Activated naive CD4-positive, alpha-beta T cell treated with Interleukin-2 at 50 U/mL for 16 hours (primary cell): ENCODE results near the gene LPP.

ENCODE experiments used
- DNase-seq: peaks from one replicate; pipeline ENCODE4 v3.0.0-alpha.2; 2020

The LPP gene

GRCh38 chr3:188744166-188744565 lies 590.2 kb downstream of the LPP start:
- no peak for DNase-seq

DNA sequence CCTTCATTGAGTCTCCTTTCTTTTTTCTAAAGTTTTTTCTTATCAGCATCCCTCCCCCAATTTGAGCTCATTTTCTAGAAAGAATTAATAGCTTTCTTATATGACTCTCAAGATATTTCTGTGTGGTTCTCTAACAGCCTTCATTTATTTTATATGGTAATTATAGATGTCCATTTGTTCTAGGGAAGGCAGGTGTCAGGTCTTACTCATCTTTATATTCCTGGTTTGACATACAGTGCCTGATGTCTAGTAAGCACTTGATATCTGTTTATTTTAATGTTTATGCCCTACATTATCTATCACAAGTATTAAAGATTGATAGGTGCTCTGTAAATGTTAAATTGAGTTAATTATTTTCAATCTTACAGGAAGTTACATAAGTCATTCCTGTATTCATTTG lies 591.1 kb downstream of the LPP start:
- no peak for DNase-seq

DNA sequence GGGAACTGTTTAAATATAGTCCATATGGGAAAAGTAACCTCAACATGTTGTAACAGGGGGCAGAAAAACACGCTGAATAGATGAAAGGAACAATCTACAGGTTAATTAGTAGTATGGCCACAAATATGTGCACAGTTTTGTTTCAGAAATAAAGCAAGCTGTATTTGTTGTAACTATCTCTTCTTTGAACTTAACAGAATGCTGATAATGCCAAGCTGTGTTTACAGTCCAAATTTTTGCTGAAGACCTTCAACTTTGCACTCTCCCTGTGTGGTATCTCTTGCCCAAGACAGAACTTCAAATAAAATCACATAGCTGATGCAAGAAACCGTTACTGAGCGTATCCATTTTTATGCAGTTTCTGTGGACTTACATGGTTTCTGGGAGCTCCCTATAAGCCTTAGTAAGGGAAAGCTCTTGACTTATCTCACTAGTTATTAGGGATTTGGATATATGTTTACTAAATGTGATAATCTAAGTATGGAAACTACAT lies 592.4 kb downstream of the LPP start:
- DNase-seq, result no peak

- DNase-seq, result no peak
Observed at GRCh38 chr3:188747489-188747888, 593.5 kb downstream of the LPP start.

- peak; percentile 55 for DNase-seq
Observed at GRCh38 chr3:188749010-188749617, 595.2 kb downstream of the LPP start.

DNA sequence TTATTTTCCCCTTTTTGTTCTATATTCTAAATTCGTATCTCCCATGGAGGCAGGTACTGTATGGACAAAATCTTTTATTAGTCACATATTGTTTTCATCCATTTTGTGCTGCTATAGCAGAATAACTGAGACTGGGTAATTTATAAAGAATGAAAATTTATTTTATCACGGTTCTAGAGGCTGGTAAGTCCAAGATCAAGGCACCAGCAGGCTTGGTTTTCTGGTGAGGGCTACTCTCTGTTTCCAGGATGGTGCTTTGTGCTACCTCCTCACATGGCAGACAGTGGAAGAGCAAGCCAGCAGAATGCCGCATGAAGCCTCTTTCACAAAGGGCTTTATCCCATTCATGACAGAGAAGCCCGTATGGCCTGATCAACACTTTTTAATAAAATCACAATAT lies 595.9 kb downstream of the LPP start:
- DNase-seq, result no peak

- DNase-seq, result no peak
Observed at GRCh38 chr3:188750617-188751016, 596.7 kb downstream of the LPP start.

GRCh38 chr3:188752850-188753249 lies 598.9 kb downstream of the LPP start:
- DNase-seq, result no peak

DNA sequence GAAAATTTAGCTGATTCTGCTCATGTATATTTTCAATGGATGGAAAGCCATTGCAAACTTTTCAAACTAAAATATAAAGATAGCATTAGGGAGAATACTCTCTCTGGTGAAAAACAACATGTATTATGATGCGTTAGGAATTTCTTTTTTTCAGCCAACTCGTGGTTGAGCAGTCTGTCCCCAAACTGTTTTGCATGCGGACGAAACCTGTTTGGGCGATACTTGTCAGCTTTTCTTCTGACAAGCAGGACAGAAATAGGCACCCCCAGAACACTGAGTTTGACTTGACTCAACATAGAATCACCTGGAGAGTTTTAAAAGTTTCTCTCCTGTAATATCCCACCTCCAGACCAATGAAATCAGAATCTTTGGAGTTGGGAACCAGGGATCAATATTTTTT lies 600.3 kb downstream of the LPP start:
- no peak for DNase-seq

DNA sequence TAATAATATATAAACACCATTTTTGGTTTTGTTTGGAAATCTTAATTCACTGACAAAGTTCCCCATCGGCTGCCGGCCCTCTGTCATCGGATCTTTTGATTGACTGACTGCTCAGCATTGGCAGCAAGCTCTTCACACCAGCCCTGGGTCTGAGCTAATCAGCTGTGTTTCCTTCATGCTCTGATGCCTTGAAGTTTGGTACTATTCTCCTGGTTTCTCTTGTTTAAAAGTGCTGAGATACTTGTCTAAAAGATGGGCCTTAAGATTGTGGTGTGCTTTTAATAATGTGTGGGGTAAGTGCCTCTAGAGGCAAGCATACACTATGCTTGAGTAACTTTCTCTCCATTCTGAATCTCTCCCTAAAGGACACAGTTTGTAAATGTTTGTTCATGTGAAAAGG lies 602.3 kb downstream of the LPP start:
- DNase-seq, result no peak

DNA sequence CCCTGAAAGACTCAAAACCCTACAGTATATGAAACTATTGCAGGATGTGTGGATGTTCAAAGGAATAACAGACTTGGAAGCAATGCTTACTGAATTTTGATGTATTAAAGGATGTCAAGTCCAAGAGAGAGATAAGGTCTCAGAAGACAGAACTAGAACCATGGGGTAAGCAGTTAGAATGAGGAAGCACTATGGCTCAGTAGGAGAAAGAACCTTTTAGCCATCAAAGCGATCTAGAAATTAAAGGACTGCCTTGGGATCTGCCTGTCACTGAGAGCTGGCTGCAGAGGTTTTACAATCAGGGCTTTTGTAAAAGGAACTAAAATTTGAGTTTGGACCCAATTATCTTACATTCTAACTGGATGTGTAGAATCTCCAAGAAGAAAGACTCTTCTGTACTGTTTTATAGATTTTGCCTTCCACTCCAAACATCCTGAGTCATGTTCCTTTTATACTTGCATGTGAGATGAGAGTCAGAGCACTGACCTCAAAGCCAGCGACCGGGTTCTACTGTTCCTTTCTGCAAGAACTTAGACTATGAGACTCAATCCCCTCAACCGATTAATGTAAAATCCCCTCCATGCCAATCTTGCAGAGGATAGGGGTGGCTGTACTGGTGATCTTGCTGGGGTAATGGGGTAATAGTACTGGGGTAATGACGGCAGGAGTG lies 605.5 kb downstream of the LPP start:
- no peak for DNase-seq

DNA sequence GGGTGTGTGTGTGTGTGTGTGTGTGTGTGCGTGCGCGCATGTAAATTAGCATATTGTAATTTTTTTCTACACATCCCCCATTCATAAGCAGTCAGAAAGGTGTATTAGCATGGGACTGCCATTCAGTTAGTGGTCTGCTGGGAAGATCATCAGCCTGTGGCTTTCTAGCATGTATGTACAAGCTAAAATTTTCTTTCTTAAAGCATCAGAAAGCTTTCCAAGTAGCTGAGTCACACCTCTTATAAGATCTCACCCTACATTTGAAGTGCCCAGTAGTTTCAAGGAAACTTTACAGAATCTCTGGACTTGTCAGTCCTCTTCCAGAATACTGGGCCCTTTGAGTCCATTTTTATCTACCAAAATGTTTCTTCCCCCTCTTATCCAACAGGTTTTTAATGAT lies 606.5 kb downstream of the LPP start:
- no peak for DNase-seq

GRCh38 chr3:188761439-188761838 lies 607.5 kb downstream of the LPP start:
- no peak for DNase-seq

GRCh38 chr3:188761964-188762363 lies 608.0 kb downstream of the LPP start:
- no peak for DNase-seq

- DNase-seq, result no peak
Observed at GRCh38 chr3:188764609-188765008, 610.7 kb downstream of the LPP start.

DNA sequence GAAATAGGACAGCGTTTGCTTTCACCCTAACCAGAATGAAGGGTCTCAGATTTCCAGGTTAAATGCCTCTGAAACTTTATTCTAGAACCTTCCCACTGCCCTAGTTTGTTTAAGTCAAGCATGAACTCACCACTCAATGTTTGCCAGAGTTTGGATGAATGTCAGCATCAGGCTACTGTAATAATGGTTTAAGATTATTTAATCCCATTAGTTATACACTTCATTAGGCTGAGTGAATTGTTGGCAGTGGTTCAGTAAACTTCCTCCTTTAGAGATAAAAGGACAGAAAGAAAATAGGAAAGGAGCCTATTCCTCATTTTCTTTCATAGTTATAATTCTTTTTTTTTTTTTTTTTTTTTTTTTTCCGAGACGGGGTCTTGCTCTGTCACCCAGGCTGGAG lies 615.9 kb downstream of the LPP start:
- DNase-seq, result no peak

DNA sequence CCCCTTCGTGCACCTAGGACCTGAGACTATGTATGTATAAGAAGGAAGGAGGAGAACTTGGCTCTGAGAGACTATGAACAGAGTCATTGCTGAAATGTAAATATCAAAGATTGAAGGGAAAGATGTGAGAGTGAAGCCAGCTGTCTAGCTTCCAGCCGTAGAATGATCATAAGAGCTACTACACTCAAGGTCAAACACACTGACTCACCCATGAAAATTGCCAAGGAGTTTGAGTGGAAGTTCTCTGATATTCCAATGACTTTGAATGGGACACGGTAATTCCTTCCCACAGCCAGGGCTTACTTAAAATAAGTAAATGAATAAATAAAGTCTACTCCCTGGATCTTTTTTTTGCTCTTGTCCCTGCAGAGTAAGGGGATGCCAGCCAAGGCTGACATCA lies 618.9 kb downstream of the LPP start:
- DNase-seq, result no peak

DNA sequence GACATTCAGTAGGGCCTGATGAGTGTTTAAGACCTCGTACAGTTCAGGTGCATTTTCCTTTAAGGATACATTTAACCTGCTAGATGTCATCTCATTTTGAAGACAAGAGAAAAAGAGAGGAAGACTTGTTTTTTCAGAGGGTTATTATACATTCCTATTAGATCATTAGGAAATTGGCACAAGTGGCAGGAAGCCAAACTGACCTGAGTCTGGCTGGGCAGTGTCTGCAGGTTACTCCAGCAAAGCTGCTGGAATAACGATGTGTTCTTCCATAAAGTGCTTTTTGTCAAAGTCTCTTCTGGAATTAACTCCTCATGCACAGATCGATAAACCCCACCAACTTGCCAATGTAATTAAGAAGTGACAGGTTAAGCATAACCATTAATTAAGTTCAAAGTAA lies 621.5 kb downstream of the LPP start:
- DNase-seq, result no peak

DNA sequence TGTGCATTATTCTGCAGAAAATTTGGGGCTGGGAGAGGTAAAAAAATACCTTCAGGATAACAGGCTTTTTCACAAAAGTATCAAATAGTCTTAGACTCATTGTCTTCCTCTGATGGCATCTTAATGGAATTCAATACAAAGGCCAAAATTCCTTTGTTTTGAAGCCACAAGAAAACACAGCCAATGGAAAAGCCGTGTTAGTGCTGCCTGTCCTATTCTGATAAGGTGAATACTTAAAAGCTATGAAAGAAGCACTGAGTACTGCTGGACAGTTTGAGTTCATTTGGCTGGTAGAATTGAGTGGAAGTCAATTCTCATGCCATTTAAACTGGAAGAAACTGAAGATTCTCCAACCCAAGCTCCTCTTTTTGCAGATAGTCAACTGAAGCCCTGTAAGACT lies 622.5 kb downstream of the LPP start:
- DNase-seq, result no peak

GRCh38 chr3:188778091-188778852 lies 624.3 kb downstream of the LPP start:
- no peak for DNase-seq

GRCh38 chr3:188779281-188779980 lies 625.5 kb downstream of the LPP start:
- no peak for DNase-seq

DNA sequence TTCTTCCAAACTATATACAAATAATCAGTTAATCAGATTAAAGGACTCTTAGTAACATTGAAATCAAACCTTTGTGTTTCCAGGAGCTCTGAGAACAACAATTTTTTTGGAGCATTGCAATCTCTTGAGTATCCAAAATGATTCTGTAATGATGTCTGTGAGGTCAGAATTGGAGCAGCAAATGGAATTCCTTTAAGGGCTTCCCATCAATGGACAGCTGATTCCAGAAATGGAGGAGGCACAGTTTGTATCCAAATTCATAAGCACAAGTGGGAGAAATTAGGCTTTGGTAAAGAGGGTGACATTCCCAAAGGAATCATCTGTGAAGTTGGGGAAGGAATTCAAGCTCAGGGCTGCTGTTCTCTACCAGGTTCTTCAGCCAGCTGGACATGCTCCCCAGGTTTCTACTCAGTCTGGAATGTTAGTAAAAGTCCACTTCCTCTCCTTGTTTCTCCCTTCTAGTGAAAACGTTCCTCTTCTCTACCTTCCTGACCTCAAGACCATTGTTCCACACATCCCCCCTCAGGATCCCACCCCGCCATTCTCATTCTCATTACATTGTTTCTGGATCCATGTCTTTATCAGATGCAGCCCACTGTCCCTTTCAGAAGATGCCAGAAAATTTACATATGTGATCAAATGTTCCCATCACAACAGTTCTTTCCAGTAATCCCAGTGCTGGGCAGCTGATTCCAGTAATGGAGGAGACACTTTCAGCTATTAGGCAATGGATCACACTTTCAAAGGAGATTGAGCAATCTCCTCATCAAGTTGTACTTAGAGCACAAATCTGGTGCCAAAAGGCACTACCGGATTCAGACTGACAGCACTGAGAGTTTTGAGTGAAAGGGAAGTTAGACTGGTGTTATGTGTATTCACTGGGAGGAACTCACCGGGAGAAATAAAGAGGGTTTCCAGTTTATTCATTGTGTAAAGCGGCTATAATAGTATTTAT lies 626.5 kb downstream of the LPP start:
- DNase-seq, result no peak
